Activated CD8-positive, alpha-beta T cell treated with anti-CD3 and anti-CD28 coated beads for 36 hours (primary cell): ENCODE measurements around the gene SAMD4B. TPM values are rescaled to one million over a fixed set of nuclear protein-coding genes. Genes with fewer than 3 reads are reported as not detected.

ENCODE experiments used
- ATAC-seq: fragments of 200-7000 bp; cut with Tn5 transposase; one replicate; pipeline ENCODE4 v1.10.0; 2021; ENCODE audit warnings: mild to moderate bottlenecking, moderate library complexity
- CTCF ChIA-PET: fragments of 350-600 bp; sonication (Branson Sonifier 250); formaldehyde crosslinking; loops from one replicate; lab custom pipeline; 2021; ENCODE audit warnings: antibody characterized with exemption; lab: Charles Lee
- POLR2A ChIA-PET: fragments of 350-600 bp; sonication (Branson Sonifier 250); formaldehyde crosslinking; loops from one replicate; lab custom pipeline; 2021; ENCODE audit warnings: antibody characterized with exemption; lab: Charles Lee
- DNase-seq: peaks from one replicate; pipeline ENCODE4 v3.0.0-alpha.2; 2020
- H3K27ac Mint-ChIP-seq: one replicate; pipeline ENCODE4 v1.8.0; 2021; ENCODE audit warnings: mild to moderate bottlenecking, mixed read lengths
- H3K27me3 Mint-ChIP-seq: one replicate; pipeline ENCODE4 v1.8.0; 2021; ENCODE audit warnings: mixed read lengths
- H3K36me3 Mint-ChIP-seq: one replicate; pipeline ENCODE4 v1.8.0; 2021; ENCODE audit warnings: low read depth, mixed read lengths
- H3K4me1 Mint-ChIP-seq: one replicate; pipeline ENCODE4 v1.8.0; 2021; ENCODE audit warnings: low read depth, mixed read lengths
- H3K4me3 Mint-ChIP-seq: one replicate; pipeline ENCODE4 v1.8.0; 2021; ENCODE audit warnings: mild to moderate bottlenecking, moderate library complexity, mixed read lengths
- H3K9me3 Mint-ChIP-seq: one replicate; pipeline ENCODE4 v1.8.0; 2021; ENCODE audit warnings: mixed read lengths
- CTCF ChIP-seq: fragments of 200-600 bp; IDR thresholded peaks from one replicate; pipeline ENCODE4 v1.8.0; 2022; ENCODE audit warnings: antibody characterized with exemption, mild to moderate bottlenecking
- intact Hi-C: fragments of 100-400 bp; cut with micrococcal nuclease; formaldehyde crosslinking; loops from one replicate; pipeline ENCODE4 v1.10.0; 2022
- total RNA-seq, 2 experiments: library from RNA; stranded (reverse); gene quantifications; one replicate each; pipeline ENCODE4 v1.2.3, GENCODE V29; 2021

The SAMD4B gene
- total RNA-seq, 2 experiments from 2014 or later: 35.5 to 37.1 TPM

- no peaks in the 10 kb centered on the region for H3K9me3 Mint-ChIP-seq
- peaks cover 9% of the 10 kb centered on the region for H3K4me1 Mint-ChIP-seq
- DNase-seq (no peak), ATAC-seq (no peak)
- CTCF ChIA-PET: interaction anchor here (2.0 kb wide), 1 partner anchor 17 kb away, joined by 5 read pairs; no protein-coding TSS in a partner anchor
- H3K27me3 Mint-ChIP-seq: no peaks in the 10 kb centered on the region
- no peak for TF ChIP-seq CTCF
- peak overlapping the region; percentile 15 for H3K27ac Mint-ChIP-seq
- H3K4me3 Mint-ChIP-seq: no peak overlapping the region
- peaks cover 20% of the 10 kb centered on the region for H3K36me3 Mint-ChIP-seq
- POLR2A ChIA-PET: no interaction called here
- intact Hi-C loops: no loop called here
Observed at GRCh38 chr19:39310558-39311311, 31.5 kb upstream of the SAMD4B start.

GRCh38 chr19:39314016-39314728 is 28.0 kb upstream of the SAMD4B start:
- ChIA-PET CTCF (no interaction called here), POLR2A (no interaction called here)
- intact Hi-C loops: no loop called here
- Mint-ChIP-seq H3K27me3 (no peaks in the 10 kb centered on the region), H3K9me3 (no peaks in the 10 kb centered on the region), H3K4me1 (peaks cover 13% of the 10 kb centered on the region), H3K4me3 (no peak overlapping the region), H3K36me3 (peaks cover 15% of the 10 kb centered on the region), H3K27ac (no peak overlapping the region)
- ATAC-seq: no peak
- TF ChIP-seq CTCF: no peak
- DNase-seq: no peak

GRCh38 chr19:39315933-39316332 is 26.3 kb upstream of the SAMD4B start:
- no peak overlapping the region for H3K4me3 Mint-ChIP-seq
- no peaks in the 10 kb centered on the region for H3K27me3 Mint-ChIP-seq
- intact Hi-C loops: no loop called here
- ATAC-seq: no peak
- ChIA-PET POLR2A (no interaction called here), CTCF (interaction anchor here (0.6 to 1.3 kb wide), 3 partner anchors 11 to 236 kb away, joined by 4 to 6 read pairs (median 4); no protein-coding TSS in a partner anchor)
- TF ChIP-seq CTCF: no peak
- no peaks in the 10 kb centered on the region for H3K9me3 Mint-ChIP-seq
- DNase-seq: no peak
- H3K27ac Mint-ChIP-seq: no peak overlapping the region
- peaks cover 15% of the 10 kb centered on the region for H3K36me3 Mint-ChIP-seq
- H3K4me1 Mint-ChIP-seq: peaks cover 12% of the 10 kb centered on the region

GRCh38 chr19:39316627-39317321 is 25.4 kb upstream of the SAMD4B start:
- DNase-seq (no peak), ATAC-seq (no peak)
- TF ChIP-seq CTCF: no peak
- POLR2A ChIA-PET: no interaction called here
- Mint-ChIP-seq H3K36me3 (peaks cover 12% of the 10 kb centered on the region), H3K9me3 (no peaks in the 10 kb centered on the region), H3K4me3 (no peak overlapping the region), H3K27ac (peak overlapping the region; percentile 0), H3K4me1 (peaks cover 18% of the 10 kb centered on the region), H3K27me3 (no peaks in the 10 kb centered on the region)
- CTCF ChIA-PET: interaction anchor here (0.8 to 1.3 kb wide), 2 partner anchors 10 to 195 kb away, joined by 4 to 6 read pairs; no protein-coding TSS in a partner anchor
- intact Hi-C loops: no loop called here
